ENCODE data around the gene ANKS3.

The ANKS3 gene

DNA sequence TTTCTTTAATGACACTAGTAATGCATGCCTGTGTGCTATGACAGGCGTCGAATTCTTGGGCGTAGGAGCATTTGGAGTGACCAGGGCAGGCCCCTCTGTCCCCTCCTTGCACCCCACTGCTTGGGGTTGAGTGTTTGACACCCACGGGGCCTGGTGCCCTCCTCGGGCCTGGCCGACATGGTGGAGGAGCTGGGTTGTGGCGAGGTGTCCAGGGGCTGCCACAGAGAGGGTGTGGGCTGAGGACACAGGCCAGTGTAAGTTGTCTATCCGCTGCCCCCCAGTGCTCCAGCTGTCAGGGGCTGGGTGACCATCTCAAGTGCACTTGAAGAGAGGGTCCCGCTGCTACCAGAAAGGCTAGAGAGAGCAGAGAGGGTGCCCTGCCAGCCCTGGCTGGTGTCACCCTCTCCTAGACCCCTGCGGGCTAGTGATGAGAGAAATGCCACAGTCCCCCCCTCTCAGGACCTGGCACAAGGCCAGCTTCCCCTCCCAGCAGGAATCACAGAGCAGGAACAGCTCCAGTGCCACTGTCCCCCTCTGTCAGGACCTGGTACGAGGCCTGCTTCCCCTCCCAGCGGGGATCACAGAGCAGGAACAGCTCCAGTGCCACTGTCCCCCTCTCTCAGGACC, 79.0 kb downstream of the ANKS3 start (continued):
- TF ChIP-seq, protein P1, sequence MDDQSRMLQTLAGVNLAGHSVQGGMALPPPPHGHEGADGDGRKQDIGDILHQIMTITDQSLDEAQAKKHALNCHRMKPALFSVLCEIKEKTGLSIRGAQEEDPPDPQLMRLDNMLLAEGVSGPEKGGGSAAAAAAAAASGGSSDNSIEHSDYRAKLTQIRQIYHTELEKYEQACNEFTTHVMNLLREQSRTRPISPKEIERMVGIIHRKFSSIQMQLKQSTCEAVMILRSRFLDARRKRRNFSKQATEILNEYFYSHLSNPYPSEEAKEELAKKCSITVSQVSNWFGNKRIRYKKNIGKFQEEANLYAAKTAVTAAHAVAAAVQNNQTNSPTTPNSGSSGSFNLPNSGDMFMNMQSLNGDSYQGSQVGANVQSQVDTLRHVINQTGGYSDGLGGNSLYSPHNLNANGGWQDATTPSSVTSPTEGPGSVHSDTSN (CRISPR knock-in tag; IDR thresholded peaks at IDR 0.05) = no peak
- TF ChIP-seq, protein P2, sequence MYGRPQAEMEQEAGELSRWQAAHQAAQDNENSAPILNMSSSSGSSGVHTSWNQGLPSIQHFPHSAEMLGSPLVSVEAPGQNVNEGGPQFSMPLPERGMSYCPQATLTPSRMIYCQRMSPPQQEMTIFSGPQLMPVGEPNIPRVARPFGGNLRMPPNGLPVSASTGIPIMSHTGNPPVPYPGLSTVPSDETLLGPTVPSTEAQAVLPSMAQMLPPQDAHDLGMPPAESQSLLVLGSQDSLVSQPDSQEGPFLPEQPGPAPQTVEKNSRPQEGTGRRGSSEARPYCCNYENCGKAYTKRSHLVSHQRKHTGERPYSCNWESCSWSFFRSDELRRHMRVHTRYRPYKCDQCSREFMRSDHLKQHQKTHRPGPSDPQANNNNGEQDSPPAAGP (tag by site-specific recombination; IDR thresholded peaks at IDR 0.05) = no peak
- TF ChIP-seq, protein P3, sequence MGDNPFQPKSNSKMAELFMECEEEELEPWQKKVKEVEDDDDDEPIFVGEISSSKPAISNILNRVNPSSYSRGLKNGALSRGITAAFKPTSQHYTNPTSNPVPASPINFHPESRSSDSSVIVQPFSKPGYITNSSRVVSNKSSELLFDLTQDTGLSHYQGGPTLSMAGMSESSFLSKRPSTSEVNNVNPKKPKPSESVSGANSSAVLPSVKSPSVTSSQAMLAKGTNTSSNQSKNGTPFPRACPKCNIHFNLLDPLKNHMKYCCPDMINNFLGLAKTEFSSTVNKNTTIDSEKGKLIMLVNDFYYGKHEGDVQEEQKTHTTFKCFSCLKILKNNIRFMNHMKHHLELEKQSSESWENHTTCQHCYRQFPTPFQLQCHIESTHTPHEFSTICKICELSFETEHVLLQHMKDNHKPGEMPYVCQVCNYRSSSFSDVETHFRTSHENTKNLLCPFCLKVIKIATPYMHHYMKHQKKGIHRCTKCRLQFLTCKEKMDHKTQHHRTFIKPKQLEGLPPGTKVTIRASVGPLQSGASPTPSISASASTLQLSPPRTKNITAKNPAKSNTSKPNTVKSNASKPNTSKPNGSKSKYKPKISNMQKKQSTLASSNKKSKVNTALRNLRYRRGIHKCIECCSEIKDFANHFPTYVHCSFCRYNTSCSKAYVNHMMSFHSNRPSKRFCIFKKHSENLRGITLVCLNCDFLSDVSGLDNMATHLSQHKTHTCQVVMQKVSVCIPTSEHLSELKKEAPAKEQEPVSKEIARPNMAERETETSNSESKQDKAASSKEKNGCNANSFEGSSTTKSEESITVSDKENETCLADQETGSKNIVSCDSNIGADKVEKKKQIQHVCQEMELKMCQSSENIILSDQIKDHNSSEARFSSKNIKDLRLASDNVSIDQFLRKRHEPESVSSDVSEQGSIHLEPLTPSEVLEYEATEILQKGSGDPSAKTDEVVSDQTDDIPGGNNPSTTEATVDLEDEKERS (tag by site-specific recombination; IDR thresholded peaks at IDR 0.05) = no peak

DNA sequence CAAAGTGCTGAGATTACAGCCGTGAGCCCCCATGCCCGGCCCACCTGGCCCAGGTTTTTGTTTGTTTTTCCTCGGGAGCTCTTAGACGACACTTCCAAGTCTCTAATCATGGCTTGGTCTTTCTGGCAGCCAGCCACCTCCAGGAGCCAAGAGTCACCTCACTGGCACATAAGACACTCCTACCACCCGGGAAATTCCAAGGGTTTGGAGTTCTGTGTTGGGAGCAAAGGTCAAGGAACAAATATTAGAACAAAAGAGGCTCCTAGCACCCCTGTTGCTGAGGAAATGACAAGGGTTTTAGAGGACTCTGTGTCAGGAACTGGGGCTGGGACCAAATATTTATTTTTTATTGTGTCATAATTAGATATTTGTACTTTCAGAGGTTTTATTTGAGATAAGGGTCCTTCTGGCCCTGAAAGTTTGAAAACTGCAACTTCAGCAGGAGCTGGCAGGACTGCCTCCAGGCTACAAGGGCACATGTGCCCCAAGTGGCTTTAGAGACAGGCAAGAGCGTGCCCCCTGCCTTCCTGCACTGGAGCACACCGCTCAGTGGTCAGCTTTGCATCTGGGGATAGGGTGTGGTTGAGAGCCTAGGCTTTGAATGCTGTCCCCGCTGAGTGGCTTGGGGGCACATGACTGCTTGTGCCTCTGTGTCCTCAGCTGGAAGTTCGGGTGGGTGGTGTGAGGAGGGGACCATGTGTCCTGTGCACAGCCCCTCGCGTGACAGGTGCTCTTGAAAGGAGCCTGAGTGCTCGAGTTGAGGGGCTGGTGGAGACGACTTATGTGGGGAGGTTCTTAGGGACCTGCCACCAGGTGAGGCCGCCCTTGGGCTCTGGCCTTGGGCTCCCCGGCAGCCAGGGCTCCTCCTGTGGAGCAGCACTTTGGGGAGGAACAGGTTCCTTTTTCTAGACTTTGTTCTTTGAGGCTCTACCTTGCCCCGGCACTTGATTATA, 79.8 kb downstream of the ANKS3 start:
- Histone ChIP-seq H3K36me3 (ENCODE audit: control insufficient read depth in 2 of 2, insufficient read depth in 1 of 2, low read length in 2 of 2) (peaks cover 4 to 74% of the 10 kb centered on the region in 2 experiments; a peak in 2 of 3 replicates), H3K9me3 (ENCODE audit: control insufficient read depth, insufficient read depth, low read depth, low read length) (no peaks in the 10 kb centered on the region), H3K27ac (ENCODE audit: extremely low read depth, low read depth, low read length) (no peak overlapping the region), H3K4me3 (ENCODE audit: low read depth, low read length) (no peak overlapping the region), H3K4me1 (ENCODE audit: control insufficient read depth, insufficient read depth, low read length) (no peaks in the 10 kb centered on the region)
- POLR2A ChIA-PET = no interaction called here
- CTCF ChIA-PET = interaction anchor here (0.7 kb wide), 1 partner anchor 30 kb away, joined by 3 read pairs; no protein-coding TSS in a partner anchor
- peak; percentile 47 for TF ChIP-seq ZIC2 (tag by site-specific recombination; IDR thresholded peaks at IDR 0.05)
- TF ChIP-seq ZNF843 (tag by site-specific recombination; IDR thresholded peaks at IDR 0.05) = no peak
- no peak for TF ChIP-seq MYNN (tag by site-specific recombination; IDR thresholded peaks at IDR 0.05; ENCODE audit: borderline replicate concordance)
- TF ChIP-seq ZBTB7A (tag by site-specific recombination; IDR thresholded peaks at IDR 0.05; ENCODE audit: low read depth) = no peak
- TF ChIP-seq, protein P4, sequence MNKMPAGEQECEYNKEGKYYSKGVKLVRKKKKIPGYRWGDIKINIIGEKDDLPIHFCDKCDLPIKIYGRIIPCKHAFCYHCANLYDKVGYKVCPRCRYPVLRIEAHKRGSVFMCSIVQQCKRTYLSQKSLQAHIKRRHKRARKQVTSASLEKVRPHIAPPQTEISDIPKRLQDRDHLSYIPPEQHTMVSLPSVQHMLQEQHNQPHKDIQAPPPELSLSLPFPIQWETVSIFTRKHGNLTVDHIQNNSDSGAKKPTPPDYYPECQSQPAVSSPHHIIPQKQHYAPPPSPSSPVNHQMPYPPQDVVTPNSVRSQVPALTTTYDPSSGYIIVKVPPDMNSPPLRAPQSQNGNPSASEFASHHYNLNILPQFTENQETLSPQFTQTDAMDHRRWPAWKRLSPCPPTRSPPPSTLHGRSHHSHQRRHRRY (tag by site-specific recombination; IDR thresholded peaks at IDR 0.05) = no peak

DNA sequence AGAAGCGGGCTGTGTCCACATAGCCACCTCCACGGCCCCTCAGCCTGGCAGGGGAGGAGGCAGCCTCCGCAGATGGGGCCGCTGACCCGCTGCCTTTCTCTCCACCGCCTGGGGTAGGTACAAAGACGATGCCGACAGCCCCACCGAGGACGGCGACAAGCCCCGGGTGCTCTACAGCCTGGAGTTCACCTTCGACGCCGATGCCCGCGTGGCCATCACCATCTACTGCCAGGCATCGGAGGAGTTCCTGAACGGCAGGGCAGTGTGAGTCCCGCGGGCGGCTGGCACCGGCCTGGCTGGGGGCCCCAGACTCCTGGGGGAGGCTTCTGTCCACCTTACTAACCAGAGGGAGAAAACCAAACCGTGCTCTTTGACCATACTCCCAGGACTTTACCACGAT, 81.5 kb downstream of the ANKS3 start:
- H3K27ac ChIP-seq (ENCODE audit: extremely low read depth, low read depth, low read length) = no peak overlapping the region
- POLR2A ChIA-PET = no interaction called here
- H3K9me3 ChIP-seq (ENCODE audit: control insufficient read depth, insufficient read depth, low read depth, low read length) = no peaks in the 10 kb centered on the region
- H3K36me3 ChIP-seq (ENCODE audit: control insufficient read depth in 2 of 2, insufficient read depth in 1 of 2, low read length in 2 of 2) = peaks cover 0 to 67% of the 10 kb centered on the region in 2 experiments; a peak in 2 of 3 replicates
- CTCF ChIA-PET = interaction anchor here (1.3 kb wide), 1 partner anchor 141 kb away, joined by 3 read pairs; no protein-coding TSS in a partner anchor
- H3K4me3 ChIP-seq (ENCODE audit: low read depth, low read length) = no peak overlapping the region
- H3K4me1 ChIP-seq (ENCODE audit: control insufficient read depth, insufficient read depth, low read length) = no peaks in the 10 kb centered on the region
- no peak for TF ChIP-seq ZNF529 (tag by site-specific recombination; IDR thresholded peaks at IDR 0.05; ENCODE audit: insufficient replicate concordance)
- no peak for TF ChIP-seq ZSCAN30 (tag by site-specific recombination; IDR thresholded peaks at IDR 0.05)
- TF ChIP-seq SCRT2 (tag by site-specific recombination; IDR thresholded peaks at IDR 0.05) = no peak
- no peak for TF ChIP-seq ZNF433 (tag by site-specific recombination; IDR thresholded peaks at IDR 0.05; ENCODE audit: low read depth)
- TF ChIP-seq, protein P5, sequence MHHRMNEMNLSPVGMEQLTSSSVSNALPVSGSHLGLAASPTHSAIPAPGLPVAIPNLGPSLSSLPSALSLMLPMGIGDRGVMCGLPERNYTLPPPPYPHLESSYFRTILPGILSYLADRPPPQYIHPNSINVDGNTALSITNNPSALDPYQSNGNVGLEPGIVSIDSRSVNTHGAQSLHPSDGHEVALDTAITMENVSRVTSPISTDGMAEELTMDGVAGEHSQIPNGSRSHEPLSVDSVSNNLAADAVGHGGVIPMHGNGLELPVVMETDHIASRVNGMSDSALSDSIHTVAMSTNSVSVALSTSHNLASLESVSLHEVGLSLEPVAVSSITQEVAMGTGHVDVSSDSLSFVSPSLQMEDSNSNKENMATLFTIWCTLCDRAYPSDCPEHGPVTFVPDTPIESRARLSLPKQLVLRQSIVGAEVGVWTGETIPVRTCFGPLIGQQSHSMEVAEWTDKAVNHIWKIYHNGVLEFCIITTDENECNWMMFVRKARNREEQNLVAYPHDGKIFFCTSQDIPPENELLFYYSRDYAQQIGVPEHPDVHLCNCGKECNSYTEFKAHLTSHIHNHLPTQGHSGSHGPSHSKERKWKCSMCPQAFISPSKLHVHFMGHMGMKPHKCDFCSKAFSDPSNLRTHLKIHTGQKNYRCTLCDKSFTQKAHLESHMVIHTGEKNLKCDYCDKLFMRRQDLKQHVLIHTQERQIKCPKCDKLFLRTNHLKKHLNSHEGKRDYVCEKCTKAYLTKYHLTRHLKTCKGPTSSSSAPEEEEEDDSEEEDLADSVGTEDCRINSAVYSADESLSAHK (tag by site-specific recombination; IDR thresholded peaks at IDR 0.05) = no peak
- TF ChIP-seq, protein P6, sequence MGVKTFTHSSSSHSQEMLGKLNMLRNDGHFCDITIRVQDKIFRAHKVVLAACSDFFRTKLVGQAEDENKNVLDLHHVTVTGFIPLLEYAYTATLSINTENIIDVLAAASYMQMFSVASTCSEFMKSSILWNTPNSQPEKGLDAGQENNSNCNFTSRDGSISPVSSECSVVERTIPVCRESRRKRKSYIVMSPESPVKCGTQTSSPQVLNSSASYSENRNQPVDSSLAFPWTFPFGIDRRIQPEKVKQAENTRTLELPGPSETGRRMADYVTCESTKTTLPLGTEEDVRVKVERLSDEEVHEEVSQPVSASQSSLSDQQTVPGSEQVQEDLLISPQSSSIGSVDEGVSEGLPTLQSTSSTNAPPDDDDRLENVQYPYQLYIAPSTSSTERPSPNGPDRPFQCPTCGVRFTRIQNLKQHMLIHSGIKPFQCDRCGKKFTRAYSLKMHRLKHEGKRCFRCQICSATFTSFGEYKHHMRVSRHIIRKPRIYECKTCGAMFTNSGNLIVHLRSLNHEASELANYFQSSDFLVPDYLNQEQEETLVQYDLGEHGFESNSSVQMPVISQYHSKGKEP (tag by site-specific recombination; IDR thresholded peaks at IDR 0.05) = no peak
